ENCODE data around the gene CMTM7. TPM values are rescaled to one million over a fixed set of nuclear protein-coding genes. Genes with fewer than 3 reads are reported as not detected.

The CMTM7 gene
- total and polyA plus RNA-seq, 2 of the 13 experiments (the other 11 are each of a cell fraction or from before 2014, with no cell fraction given), result 20.9 to 21.4 TPM

- no peak for TF ChIP-seq KIAA2018 (CRISPR knock-in tag; IDR thresholded peaks at IDR 0.05; ENCODE audit: borderline replicate concordance)
- peak; percentile 71; the same call in 1 of the 2 replicates for TF ChIP-seq ZNF607 (CRISPR knock-in tag; IDR thresholded peaks at IDR 0.05; ENCODE audit: borderline replicate concordance)
- TF ChIP-seq AGO1 (IDR thresholded peaks at IDR 0.05; ENCODE audit: low read depth, low read length, poor library complexity, severe bottlenecking), result no peak
- TF ChIP-seq SNRNP70 (IDR thresholded peaks at IDR 0.05; ENCODE audit: low read depth, low read length), result no peak
- no peak for TF ChIP-seq ZNF512 (CRISPR knock-in tag; IDR thresholded peaks at IDR 0.05)
- TF ChIP-seq RAD51 (IDR thresholded peaks at IDR 0.05; ENCODE audit: borderline replicate concordance), result no peak
- TF ChIP-seq XBP1 (CRISPR knock-in tag; IDR thresholded peaks at IDR 0.05), result no peak
- TF ChIP-seq ZNF598 (CRISPR knock-in tag; IDR thresholded peaks at IDR 0.05; ENCODE audit: borderline replicate concordance), result 0 out of 2 replicates have a peak, but pooled peaks have one; percentile 34
- no peak for TF ChIP-seq HMGXB3 (CRISPR knock-in tag; IDR thresholded peaks at IDR 0.05; ENCODE audit: borderline replicate concordance)
- no peak for TF ChIP-seq ZNF567 (CRISPR knock-in tag; IDR thresholded peaks at IDR 0.05; ENCODE audit: borderline replicate concordance)
- no peak for TF ChIP-seq RFXANK (CRISPR knock-in tag; IDR thresholded peaks at IDR 0.05)
- TF ChIP-seq HOXD1 (CRISPR knock-in tag; IDR thresholded peaks at IDR 0.05), result no peak
- TF ChIP-seq PHF21A (CRISPR knock-in tag; IDR thresholded peaks at IDR 0.05), result peak; percentile 38; the same call in 1 of the 2 replicates
- TF ChIP-seq ZNF446 (CRISPR knock-in tag; IDR thresholded peaks at IDR 0.05), result no peak
Measured at GRCh38 chr3:32502118-32502945, 110.7 kb downstream of the CMTM7 start, which contains the start of gene CMTM6 (continued).
